HepG2 (cell line): ENCODE results near the gene C19orf38. TPM values are rescaled to one million over a fixed set of nuclear protein-coding genes. Genes with fewer than 3 reads are reported as not detected.

Source experiments
- ELF1 ChIP-seq: sonication (generic); formaldehyde crosslinking; IDR thresholded peaks from 2 replicates; pipeline ENCODE4 v1.4.0; 2020; ENCODE audit warnings: missing genetic modification reagents
- KDM2A ChIP-seq: sonication (generic); formaldehyde crosslinking; IDR thresholded peaks from 2 replicates; pipeline ENCODE4 v1.4.0; 2020; ENCODE audit warnings: low read depth, missing genetic modification reagents, borderline replicate concordance
- MXI1 ChIP-seq: IDR thresholded peaks from 3 replicates; pipeline ENCODE4 v1.6.1; 2012; ENCODE audit warnings: low read depth, low read length, inconsistent platforms, borderline replicate concordance
- PCBP1 ChIP-seq: fragments of 200-400 bp; formaldehyde crosslinking; IDR thresholded peaks from 2 replicates; pipeline ENCODE4 v1.6.1; 2017; ENCODE audit warnings: mild to moderate bottlenecking, low read depth, low read length, borderline replicate concordance
- PITX1 ChIP-seq: sonication (generic); formaldehyde crosslinking; IDR thresholded peaks from 2 replicates; pipeline ENCODE4 v1.5.1; 2020; ENCODE audit warnings: mild to moderate bottlenecking, missing genetic modification reagents
- RFX1 ChIP-seq: fragments of 450-650 bp; IDR thresholded peaks from 2 replicates; pipeline ENCODE4 v1.6.1; 2017
- SOX5 ChIP-seq: IDR thresholded peaks from 2 replicates; pipeline ENCODE4 v1.6.1; 2016; ENCODE audit warnings: borderline replicate concordance
- SRY ChIP-seq: sonication (generic); formaldehyde crosslinking; IDR thresholded peaks from 2 replicates; pipeline ENCODE4 v1.8.0; 2022; ENCODE audit warnings: mild to moderate bottlenecking, missing genetic modification reagents
- ZBTB8A ChIP-seq: sonication (generic); formaldehyde crosslinking; IDR thresholded peaks from 2 replicates; pipeline ENCODE4 v1.4.0; 2020; ENCODE audit warnings: mild to moderate bottlenecking, low read depth, missing genetic modification reagents, borderline replicate concordance
- ZNF326 ChIP-seq: sonication (generic); formaldehyde crosslinking; IDR thresholded peaks from 2 replicates; pipeline ENCODE4 v1.4.0; 2020; ENCODE audit warnings: missing genetic modification reagents, borderline replicate concordance
- ZNF34 ChIP-seq: sonication (generic); formaldehyde crosslinking; IDR thresholded peaks from 2 replicates; pipeline ENCODE4 v1.4.0; 2020; ENCODE audit warnings: mild to moderate bottlenecking, missing genetic modification reagents, borderline replicate concordance
- ZSCAN25 ChIP-seq: sonication (generic); formaldehyde crosslinking; IDR thresholded peaks from 2 replicates; pipeline ENCODE4 v1.8.0; 2022; ENCODE audit warnings: mild to moderate bottlenecking, missing genetic modification reagents
- polyA plus RNA-seq, 8 experiments: library from polyadenylated mRNA; depleted of rRNA in 3 of 8; stranded (reverse) in 7 of 8; unstranded in 1 of 8; fragments of >200 nt; fragmentation: Illumina TruSeq in 4 of 8; extraction: Trizol in 4 of 8; gene quantifications; 2 replicates each; pipeline versions ENCODE4 v1.2.1 to v1.2.3, GENCODE V29; 2011 to 2016; ENCODE audit warnings: low read depth in 4 of 8, missing spikeins in 1 of 8, mixed read lengths in 1 of 8; ENCODE audit not compliant: insufficient read depth in 1 of 8
- total RNA-seq, 5 experiments: library from RNA; depleted of rRNA; stranded (reverse); fragments of >200 nt; fragmentation: Illumina TruSeq; extraction: Trizol; gene quantifications; 2 replicates each; pipeline ENCODE4 v1.2.3, GENCODE V29; 2016; ENCODE audit warnings: low read depth in 1 of 5
- TF ChIP-seq, protein P1 (sequence below): IDR thresholded peaks from 2 replicates; pipeline ENCODE4 v1.4.0; 2020; ENCODE audit warnings: mild to moderate bottlenecking, missing genetic modification reagents
- TF ChIP-seq, protein P2 (sequence below): sonication (generic); formaldehyde crosslinking; IDR thresholded peaks from 2 replicates; pipeline ENCODE4 v1.4.0; 2020; ENCODE audit warnings: mild to moderate bottlenecking, missing genetic modification reagents
- TF ChIP-seq, protein P3 (sequence below): sonication (generic); formaldehyde crosslinking; IDR thresholded peaks from 2 replicates; pipeline ENCODE4 v1.4.0; 2020; ENCODE audit warnings: missing genetic modification reagents, mild to moderate bottlenecking, borderline replicate concordance
- TF ChIP-seq, protein P4 (sequence below): sonication (generic); formaldehyde crosslinking; IDR thresholded peaks from 2 replicates; pipeline ENCODE4 v1.4.0; 2020; ENCODE audit warnings: missing genetic modification reagents, borderline replicate concordance
- TF ChIP-seq, protein P5 (sequence below): IDR thresholded peaks from 2 replicates; pipeline ENCODE4 v1.6.1; 2016; ENCODE audit warnings: missing compliant biosample characterization, missing genetic modification reagents, borderline replicate concordance

C19orf38 gene
- total and polyA plus RNA-seq, 2 of the 13 experiments (the other 11 are each of a cell fraction or from before 2014, with no cell fraction given): 0.11 TPM; not detected in 1

DNA sequence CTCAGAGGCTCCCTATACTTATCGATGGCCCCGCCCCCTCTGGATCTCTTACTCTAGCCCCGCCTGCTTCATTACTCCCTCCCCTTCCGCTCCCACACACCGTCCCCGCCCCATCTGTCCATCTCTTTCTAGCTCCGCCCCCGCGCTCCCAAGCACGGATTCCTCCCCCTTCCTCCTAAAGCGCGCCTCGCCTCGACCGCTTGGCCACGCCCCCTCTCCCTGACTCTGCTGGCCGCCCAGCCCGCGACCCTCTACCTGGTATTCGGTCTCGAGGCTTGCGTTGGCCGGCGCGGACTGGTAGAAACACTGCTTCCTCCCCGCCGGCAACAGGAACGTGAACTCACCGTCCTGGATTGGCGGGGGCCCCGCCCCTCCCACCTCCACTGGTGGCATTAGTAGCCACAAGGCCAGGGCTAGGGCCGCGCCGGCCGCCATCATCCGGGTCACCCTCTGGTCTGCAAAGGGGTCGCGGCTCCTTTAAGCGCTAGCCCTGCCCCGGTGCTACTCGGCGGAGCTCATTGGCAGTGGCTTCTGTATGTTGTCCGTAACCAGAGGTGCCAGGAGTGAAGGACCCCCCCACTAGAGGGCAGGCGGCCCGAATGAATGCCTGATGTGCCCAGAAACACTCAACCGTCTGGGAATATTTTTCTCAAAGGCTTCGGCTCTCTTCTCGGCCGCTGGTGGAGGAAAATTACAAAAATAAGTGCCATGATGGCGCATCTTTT is 12.3 kb upstream of the C19orf38 start, which contains the start of gene TMED1 (continued):
- TF ChIP-seq, protein P1, sequence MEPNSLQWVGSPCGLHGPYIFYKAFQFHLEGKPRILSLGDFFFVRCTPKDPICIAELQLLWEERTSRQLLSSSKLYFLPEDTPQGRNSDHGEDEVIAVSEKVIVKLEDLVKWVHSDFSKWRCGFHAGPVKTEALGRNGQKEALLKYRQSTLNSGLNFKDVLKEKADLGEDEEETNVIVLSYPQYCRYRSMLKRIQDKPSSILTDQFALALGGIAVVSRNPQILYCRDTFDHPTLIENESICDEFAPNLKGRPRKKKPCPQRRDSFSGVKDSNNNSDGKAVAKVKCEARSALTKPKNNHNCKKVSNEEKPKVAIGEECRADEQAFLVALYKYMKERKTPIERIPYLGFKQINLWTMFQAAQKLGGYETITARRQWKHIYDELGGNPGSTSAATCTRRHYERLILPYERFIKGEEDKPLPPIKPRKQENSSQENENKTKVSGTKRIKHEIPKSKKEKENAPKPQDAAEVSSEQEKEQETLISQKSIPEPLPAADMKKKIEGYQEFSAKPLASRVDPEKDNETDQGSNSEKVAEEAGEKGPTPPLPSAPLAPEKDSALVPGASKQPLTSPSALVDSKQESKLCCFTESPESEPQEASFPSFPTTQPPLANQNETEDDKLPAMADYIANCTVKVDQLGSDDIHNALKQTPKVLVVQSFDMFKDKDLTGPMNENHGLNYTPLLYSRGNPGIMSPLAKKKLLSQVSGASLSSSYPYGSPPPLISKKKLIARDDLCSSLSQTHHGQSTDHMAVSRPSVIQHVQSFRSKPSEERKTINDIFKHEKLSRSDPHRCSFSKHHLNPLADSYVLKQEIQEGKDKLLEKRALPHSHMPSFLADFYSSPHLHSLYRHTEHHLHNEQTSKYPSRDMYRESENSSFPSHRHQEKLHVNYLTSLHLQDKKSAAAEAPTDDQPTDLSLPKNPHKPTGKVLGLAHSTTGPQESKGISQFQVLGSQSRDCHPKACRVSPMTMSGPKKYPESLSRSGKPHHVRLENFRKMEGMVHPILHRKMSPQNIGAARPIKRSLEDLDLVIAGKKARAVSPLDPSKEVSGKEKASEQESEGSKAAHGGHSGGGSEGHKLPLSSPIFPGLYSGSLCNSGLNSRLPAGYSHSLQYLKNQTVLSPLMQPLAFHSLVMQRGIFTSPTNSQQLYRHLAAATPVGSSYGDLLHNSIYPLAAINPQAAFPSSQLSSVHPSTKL (CRISPR knock-in tag): peak; percentile 48
- TF ChIP-seq, protein P2, sequence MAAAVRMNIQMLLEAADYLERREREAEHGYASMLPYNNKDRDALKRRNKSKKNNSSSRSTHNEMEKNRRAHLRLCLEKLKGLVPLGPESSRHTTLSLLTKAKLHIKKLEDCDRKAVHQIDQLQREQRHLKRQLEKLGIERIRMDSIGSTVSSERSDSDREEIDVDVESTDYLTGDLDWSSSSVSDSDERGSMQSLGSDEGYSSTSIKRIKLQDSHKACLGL (CRISPR knock-in tag): no peak; the same call in 1 of the 2 replicates
- TF ChIP-seq PITX1 (CRISPR knock-in tag) (no peak; the same call in 1 of the 2 replicates), RFX1 (no peak; the same call in 1 of the 2 replicates), MXI1 (0 out of 3 replicates have a peak, but pooled peaks have one; percentile 8), SOX5 (0 out of 2 replicates have a peak, but pooled peaks have one; percentile 2), SRY (CRISPR knock-in tag) (no peak), ZBTB8A (CRISPR knock-in tag) (peak; percentile 78; the same call in 1 of the 2 replicates), PCBP1 (peak; percentile 87; the same call in 1 of the 2 replicates), ZNF34 (CRISPR knock-in tag) (peak; percentile 82; the same call in 1 of the 2 replicates), ZSCAN25 (CRISPR knock-in tag) (no peak; the same call in 1 of the 2 replicates), ELF1 (CRISPR knock-in tag) (peak; percentile 38; the same call in 1 of the 2 replicates), ZNF326 (CRISPR knock-in tag) (0 out of 2 replicates have a peak, but pooled peaks have one; percentile 70), KDM2A (CRISPR knock-in tag) (peak; percentile 98)
- TF ChIP-seq, protein P3, sequence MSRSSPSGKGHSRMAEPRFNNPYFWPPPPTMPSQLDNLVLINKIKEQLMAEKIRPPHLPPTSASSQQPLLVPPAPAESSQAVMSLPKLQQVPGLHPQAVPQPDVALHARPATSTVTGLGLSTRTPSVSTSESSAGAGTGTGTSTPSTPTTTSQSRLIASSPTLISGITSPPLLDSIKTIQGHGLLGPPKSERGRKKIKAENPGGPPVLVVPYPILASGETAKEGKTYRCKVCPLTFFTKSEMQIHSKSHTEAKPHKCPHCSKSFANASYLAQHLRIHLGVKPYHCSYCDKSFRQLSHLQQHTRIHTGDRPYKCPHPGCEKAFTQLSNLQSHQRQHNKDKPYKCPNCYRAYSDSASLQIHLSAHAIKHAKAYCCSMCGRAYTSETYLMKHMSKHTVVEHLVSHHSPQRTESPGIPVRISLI (CRISPR knock-in tag): peak; percentile 64; the same call in 1 of the 2 replicates
- TF ChIP-seq, protein P4, sequence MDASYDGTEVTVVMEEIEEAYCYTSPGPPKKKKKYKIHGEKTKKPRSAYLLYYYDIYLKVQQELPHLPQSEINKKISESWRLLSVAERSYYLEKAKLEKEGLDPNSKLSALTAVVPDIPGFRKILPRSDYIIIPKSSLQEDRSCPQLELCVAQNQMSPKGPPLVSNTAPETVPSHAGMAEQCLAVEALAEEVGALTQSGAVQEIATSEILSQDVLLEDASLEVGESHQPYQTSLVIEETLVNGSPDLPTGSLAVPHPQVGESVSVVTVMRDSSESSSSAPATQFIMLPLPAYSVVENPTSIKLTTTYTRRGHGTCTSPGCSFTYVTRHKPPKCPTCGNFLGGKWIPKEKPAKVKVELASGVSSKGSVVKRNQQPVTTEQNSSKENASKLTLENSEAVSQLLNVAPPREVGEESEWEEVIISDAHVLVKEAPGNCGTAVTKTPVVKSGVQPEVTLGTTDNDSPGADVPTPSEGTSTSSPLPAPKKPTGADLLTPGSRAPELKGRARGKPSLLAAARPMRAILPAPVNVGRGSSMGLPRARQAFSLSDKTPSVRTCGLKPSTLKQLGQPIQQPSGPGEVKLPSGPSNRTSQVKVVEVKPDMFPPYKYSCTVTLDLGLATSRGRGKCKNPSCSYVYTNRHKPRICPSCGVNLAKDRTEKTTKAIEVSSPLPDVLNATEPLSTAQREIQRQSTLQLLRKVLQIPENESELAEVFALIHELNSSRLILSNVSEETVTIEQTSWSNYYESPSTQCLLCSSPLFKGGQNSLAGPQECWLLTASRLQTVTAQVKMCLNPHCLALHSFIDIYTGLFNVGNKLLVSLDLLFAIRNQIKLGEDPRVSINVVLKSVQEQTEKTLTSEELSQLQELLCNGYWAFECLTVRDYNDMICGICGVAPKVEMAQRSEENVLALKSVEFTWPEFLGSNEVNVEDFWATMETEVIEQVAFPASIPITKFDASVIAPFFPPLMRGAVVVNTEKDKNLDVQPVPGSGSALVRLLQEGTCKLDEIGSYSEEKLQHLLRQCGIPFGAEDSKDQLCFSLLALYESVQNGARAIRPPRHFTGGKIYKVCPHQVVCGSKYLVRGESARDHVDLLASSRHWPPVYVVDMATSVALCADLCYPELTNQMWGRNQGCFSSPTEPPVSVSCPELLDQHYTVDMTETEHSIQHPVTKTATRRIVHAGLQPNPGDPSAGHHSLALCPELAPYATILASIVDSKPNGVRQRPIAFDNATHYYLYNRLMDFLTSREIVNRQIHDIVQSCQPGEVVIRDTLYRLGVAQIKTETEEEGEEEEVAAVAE (CRISPR knock-in tag): peak; percentile 63; the same call in 1 of the 2 replicates
- TF ChIP-seq, protein P5, sequence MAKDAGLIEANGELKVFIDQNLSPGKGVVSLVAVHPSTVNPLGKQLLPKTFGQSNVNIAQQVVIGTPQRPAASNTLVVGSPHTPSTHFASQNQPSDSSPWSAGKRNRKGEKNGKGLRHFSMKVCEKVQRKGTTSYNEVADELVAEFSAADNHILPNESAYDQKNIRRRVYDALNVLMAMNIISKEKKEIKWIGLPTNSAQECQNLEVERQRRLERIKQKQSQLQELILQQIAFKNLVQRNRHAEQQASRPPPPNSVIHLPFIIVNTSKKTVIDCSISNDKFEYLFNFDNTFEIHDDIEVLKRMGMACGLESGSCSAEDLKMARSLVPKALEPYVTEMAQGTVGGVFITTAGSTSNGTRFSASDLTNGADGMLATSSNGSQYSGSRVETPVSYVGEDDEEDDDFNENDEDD (CRISPR knock-in tag): peak; percentile 47; the same call in 1 of the 2 replicates
